Breast epithelium (tissue), 3 donors: ENCODE measurements around the gene GTPBP6.

ENCODE experiments used
- CTCF ChIP-seq, 3 donors: fragments of 450-650 bp; IDR thresholded peaks; one replicate each; pipeline ENCODE4 v1.5.1; 2016 to 2017; ENCODE audit warnings: antibody characterized with exemption in 3 of 3, mild to moderate bottlenecking in 3 of 3, moderate library complexity in 3 of 3
- POLR2AphosphoS5 ChIP-seq, 3 donors: sonication (generic); formaldehyde crosslinking; IDR thresholded peaks; one replicate each; pipeline ENCODE4 v1.6.1; 2017; ENCODE audit warnings: antibody characterized with exemption in 3 of 3

GRCh38 chrX:261919-262352 is 56.7 kb downstream of the GTPBP6 start:
- no peak for TF ChIP-seq CTCF (IDR thresholded peaks at IDR 0.05)
- no peak for TF ChIP-seq POLR2AphosphoS5 (IDR thresholded peaks at IDR 0.05)
